NCI-H2196 (cell line): ENCODE data around the gene PDCD7.

Source experiments
- DNase-seq: peaks from one replicate; lab custom pipeline; 2025; ENCODE audit not compliant: unreplicated experiment; lab: John Stamatoyannopoulos, UW

PDCD7 gene

GRCh38 chr15:65092911-65093792 is 40.5 kb downstream of the PDCD7 start:
- no peak for DNase-seq

GRCh38 chr15:65091946-65092770 is 41.5 kb downstream of the PDCD7 start:
- DNase-seq, result no peak

- DNase-seq, result no peak
Measured at GRCh38 chr15:65089206-65089824, 44.3 kb downstream of the PDCD7 start.

GRCh38 chr15:65088643-65089021 is 45.0 kb downstream of the PDCD7 start:
- DNase-seq, result no peak

- DNase-seq, result no peak
Measured at GRCh38 chr15:65087873-65088642, 45.5 kb downstream of the PDCD7 start.

GRCh38 chr15:65087411-65087810 is 46.2 kb downstream of the PDCD7 start:
- DNase-seq, result no peak

GRCh38 chr15:65086680-65087111 is 46.9 kb downstream of the PDCD7 start:
- no peak for DNase-seq

GRCh38 chr15:65085990-65086679 is 47.5 kb downstream of the PDCD7 start:
- no peak for DNase-seq

- no peak for DNase-seq
Measured at GRCh38 chr15:65085207-65085753, 48.3 kb downstream of the PDCD7 start.

- no peak for DNase-seq
Measured at GRCh38 chr15:65084500-65085206, 49.0 kb downstream of the PDCD7 start.

- DNase-seq, result no peak
Measured at GRCh38 chr15:65083262-65083701, 50.3 kb downstream of the PDCD7 start.

- no peak for DNase-seq
Measured at GRCh38 chr15:65082303-65082953, 51.2 kb downstream of the PDCD7 start.

- DNase-seq, result no peak
Measured at GRCh38 chr15:65081758-65082157, 51.9 kb downstream of the PDCD7 start.

- DNase-seq, result no peak
Measured at GRCh38 chr15:65081270-65081669, 52.3 kb downstream of the PDCD7 start.

- DNase-seq, result no peak
Measured at GRCh38 chr15:65079580-65079979, 54.0 kb downstream of the PDCD7 start.

- no peak for DNase-seq
Measured at GRCh38 chr15:65077981-65078352, 55.6 kb downstream of the PDCD7 start.

- no peak for DNase-seq
Measured at GRCh38 chr15:65077291-65077980, 56.2 kb downstream of the PDCD7 start.
